NCI-H345 treated with DMSO at 0.1 percent for 48 hours (cell line): ENCODE results near the gene MPC2.
"Not testable (repeated sequence)": the region's sequence is repeated elsewhere in the genome, so short reads cannot be mapped to it uniquely, and the experiment has no call there.

ENCODE experiments used
- DNase-seq: peaks from one replicate; lab custom pipeline; 2025; ENCODE audit not compliant: unreplicated experiment; lab: John Stamatoyannopoulos, UW

MPC2 gene

GRCh38 chr1:167935216-167936067 is 1.4 kb downstream of the MPC2 start:
- peak; percentile 49 for DNase-seq

- no peak for DNase-seq
These were observed 2.3 kb downstream of the MPC2 start for GRCh38 chr1:167934426-167935215.

GRCh38 chr1:167933788-167934187 is 3.1 kb downstream of the MPC2 start:
- DNase-seq: no peak

- no peak for DNase-seq
These were observed 7.1 kb downstream of the MPC2 start for GRCh38 chr1:167929725-167930124.

GRCh38 chr1:167928919-167929318 is 8.0 kb downstream of the MPC2 start:
- DNase-seq: not testable (repeated sequence)

GRCh38 chr1:167928457-167928852 is 8.4 kb downstream of the MPC2 start:
- no peak for DNase-seq

GRCh38 chr1:167927046-167927754 is 9.7 kb downstream of the MPC2 start:
- no peak for DNase-seq

- no peak for DNase-seq
These were observed 10.3 kb downstream of the MPC2 start for GRCh38 chr1:167926486-167926997.

- no peak for DNase-seq
These were observed 12.2 kb downstream of the MPC2 start for GRCh38 chr1:167924543-167925231.

GRCh38 chr1:167924102-167924501 is 12.8 kb downstream of the MPC2 start:
- no peak for DNase-seq

GRCh38 chr1:167923324-167924056 is 13.4 kb downstream of the MPC2 start:
- no peak for DNase-seq

- no peak for DNase-seq
These were observed 14.2 kb downstream of the MPC2 start for GRCh38 chr1:167922611-167923074.

- no peak for DNase-seq
These were observed 14.8 kb downstream of the MPC2 start for GRCh38 chr1:167922023-167922422.

- no peak for DNase-seq
These were observed 19.9 kb downstream of the MPC2 start for GRCh38 chr1:167916766-167917511.

GRCh38 chr1:167915569-167915968 is 21.3 kb downstream of the MPC2 start:
- DNase-seq: no peak

- no peak for DNase-seq
These were observed 22.9 kb downstream of the MPC2 start, which contains the start of gene ADCY10 for GRCh38 chr1:167913895-167914496. ADCY10 (minus strand) TSS chr1:167914134; CDS start chr1:167905140, 8,994 bp downstream.

- DNase-seq: no peak
These were observed 24.6 kb downstream of the MPC2 start for GRCh38 chr1:167912294-167912693.

GRCh38 chr1:167911413-167911812 is 25.5 kb downstream of the MPC2 start:
- no peak for DNase-seq

GRCh38 chr1:167910530-167910929 is 26.3 kb downstream of the MPC2 start:
- no peak for DNase-seq
